SU-DHL-6 (cell line): ENCODE data around the gene SEC61A2.

Experiments used
- H2AFZ ChIP-seq: fragments of 200-600 bp; sonication (generic); 2 replicates; pipeline ENCODE4 v1.6.1; 2014; ENCODE audit warnings: low read depth, mild to moderate bottlenecking, moderate library complexity, mixed read lengths, antibody characterized with exemption, low read length; ENCODE audit not compliant: severe bottlenecking
- H3F3A ChIP-seq: fragments of 200-600 bp; shearing (Covaris generic); 2 replicates; pipeline ENCODE4 v1.6.0; 2016; ENCODE audit warnings: antibody characterized with exemption, mild to moderate bottlenecking; ENCODE audit not compliant: insufficient read depth
- H3K27ac ChIP-seq: fragments of 200-600 bp; sonication (generic); 2 replicates; pipeline ENCODE4 v1.5.1; 2016; ENCODE audit warnings: low read depth, mild to moderate bottlenecking, low read length, moderate library complexity, mixed read lengths
- H3K27me3 ChIP-seq: fragments of 200-600 bp; sonication (generic), shearing (Covaris generic); 2 replicates; pipeline ENCODE4 v1.6.0; 2014; ENCODE audit warnings: mild to moderate bottlenecking, low read length
- H3K36me3 ChIP-seq: fragments of 200-600 bp; sonication (generic); 2 replicates; pipeline ENCODE4 v1.6.1; 2014; ENCODE audit warnings: mild to moderate bottlenecking, low read length, mixed read lengths
- H3K4me2 ChIP-seq: fragments of 300-600, 200-600 bp; shearing (Covaris generic), sonication (generic); 2 replicates; pipeline ENCODE4 v1.6.0; 2014; ENCODE audit warnings: low read length, low read depth, mild to moderate bottlenecking; ENCODE audit not compliant: poor library complexity, severe bottlenecking
- H3K4me3 ChIP-seq: fragments of 200-600 bp; sonication (generic); 2 replicates; pipeline ENCODE4 v1.5.1; 2014; ENCODE audit warnings: antibody characterized with exemption, low read length, mild to moderate bottlenecking, mixed read lengths; ENCODE audit not compliant: insufficient read depth, poor library complexity, severe bottlenecking
- H3K79me2 ChIP-seq: fragments of 200-600 bp; sonication (generic); 2 replicates; pipeline ENCODE4 v1.6.1; 2014; ENCODE audit warnings: mild to moderate bottlenecking, low read length, moderate library complexity; ENCODE audit not compliant: insufficient read depth
- H3K9ac ChIP-seq: fragments of 200-600 bp; sonication (generic); 2 replicates; pipeline ENCODE4 v1.7.0; 2014; ENCODE audit warnings: mild to moderate bottlenecking, low read length
- H3K9me2 ChIP-seq: fragments of 200-600 bp; sonication (generic); replicated peaks from 2 replicates; pipeline ENCODE4 v1.6.1; 2014; ENCODE audit warnings: low read length; ENCODE audit not compliant: insufficient read depth
- H3K9me3 ChIP-seq: fragments of 200-600 bp; sonication (generic); 2 replicates; pipeline ENCODE4 v1.6.1; 2014; ENCODE audit warnings: low read length, mixed read lengths; ENCODE audit not compliant: insufficient read depth
- H4K20me1 ChIP-seq: fragments of 200-600 bp; sonication (generic); 2 replicates; pipeline ENCODE4 v1.6.1; 2014; ENCODE audit warnings: low read depth, mild to moderate bottlenecking, antibody characterized with exemption, low read length, moderate library complexity, mixed read lengths
- EZH2phosphoT487 ChIP-seq: fragments of 200-600 bp; sonication (generic), shearing (Covaris generic); conservative IDR thresholded peaks from 2 replicates; pipeline ENCODE4 v1.6.1; 2018; ENCODE audit warnings: mild to moderate bottlenecking, antibody characterized with exemption, low read length, moderate library complexity, mixed read lengths
- TF ChIP-seq, protein P1 (sequence below): fragments of 200-600 bp; sonication (generic); IDR thresholded peaks from one replicate; pipeline ENCODE4 v1.5.1; 2017; ENCODE audit warnings: antibody characterized with exemption, mild to moderate bottlenecking, low read length, moderate library complexity; ENCODE audit not compliant: insufficient read depth, poor library complexity, severe bottlenecking

The SEC61A2 gene

GRCh38 chr10:12196531-12197211 is 67.2 kb downstream of the SEC61A2 start:
- no peak for TF ChIP-seq EZH2phosphoT487
- TF ChIP-seq, protein P1, sequence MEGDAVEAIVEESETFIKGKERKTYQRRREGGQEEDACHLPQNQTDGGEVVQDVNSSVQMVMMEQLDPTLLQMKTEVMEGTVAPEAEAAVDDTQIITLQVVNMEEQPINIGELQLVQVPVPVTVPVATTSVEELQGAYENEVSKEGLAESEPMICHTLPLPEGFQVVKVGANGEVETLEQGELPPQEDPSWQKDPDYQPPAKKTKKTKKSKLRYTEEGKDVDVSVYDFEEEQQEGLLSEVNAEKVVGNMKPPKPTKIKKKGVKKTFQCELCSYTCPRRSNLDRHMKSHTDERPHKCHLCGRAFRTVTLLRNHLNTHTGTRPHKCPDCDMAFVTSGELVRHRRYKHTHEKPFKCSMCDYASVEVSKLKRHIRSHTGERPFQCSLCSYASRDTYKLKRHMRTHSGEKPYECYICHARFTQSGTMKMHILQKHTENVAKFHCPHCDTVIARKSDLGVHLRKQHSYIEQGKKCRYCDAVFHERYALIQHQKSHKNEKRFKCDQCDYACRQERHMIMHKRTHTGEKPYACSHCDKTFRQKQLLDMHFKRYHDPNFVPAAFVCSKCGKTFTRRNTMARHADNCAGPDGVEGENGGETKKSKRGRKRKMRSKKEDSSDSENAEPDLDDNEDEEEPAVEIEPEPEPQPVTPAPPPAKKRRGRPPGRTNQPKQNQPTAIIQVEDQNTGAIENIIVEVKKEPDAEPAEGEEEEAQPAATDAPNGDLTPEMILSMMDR, result no peak
- Histone ChIP-seq H3K9me3 (no peaks in the 10 kb centered on the region), H3K27me3 (no peaks in the 10 kb centered on the region), H3K4me2 (peak overlapping the region; percentile 95), H4K20me1 (0 out of 2 replicates have a peak, but pooled peaks cover 6% of the 10 kb centered on the region), H3K4me3 (peak overlapping the region; percentile 88), H3K27ac (peak overlapping the region; percentile 88), H3F3A (peaks cover 8% of the 10 kb centered on the region; the same call in 1 of the 2 replicates), H3K9me2 (no peaks in the 10 kb centered on the region), H3K36me3 (peaks cover 9% of the 10 kb centered on the region), H2AFZ (peak overlapping the region; percentile 96), H3K79me2 (peaks cover 94% of the 10 kb centered on the region), H3K9ac (peak overlapping the region; percentile 94)

DNA sequence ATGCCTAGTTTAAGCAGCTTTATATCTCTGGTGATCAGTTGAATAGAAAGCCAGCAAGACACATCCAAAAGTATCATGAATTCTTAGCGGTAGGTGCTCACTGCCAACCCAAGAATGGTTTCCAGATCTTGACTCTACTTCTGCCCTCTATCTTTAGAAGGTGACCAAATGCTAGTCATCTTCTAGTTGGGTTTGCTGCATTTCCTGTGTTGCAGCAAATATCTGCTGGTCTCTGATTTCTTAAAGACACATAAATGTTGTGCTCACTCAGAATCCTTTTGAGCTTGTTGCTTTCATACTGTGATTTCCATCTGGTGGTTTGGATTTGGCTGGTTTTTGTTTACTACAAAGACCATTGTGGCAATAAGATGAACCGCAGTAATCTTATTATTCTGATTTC is 68.7 kb downstream of the SEC61A2 start:
- TF ChIP-seq, protein P1, result no peak
- no peak for TF ChIP-seq EZH2phosphoT487
- Histone ChIP-seq H3F3A (peaks cover 8% of the 10 kb centered on the region; the same call in 1 of the 2 replicates), H3K9me3 (no peaks in the 10 kb centered on the region), H3K9me2 (no peaks in the 10 kb centered on the region), H3K4me3 (peak overlapping the region; percentile 88), H3K9ac (peak overlapping the region; percentile 12; the same call in 1 of the 2 replicates), H3K79me2 (peaks cover 95% of the 10 kb centered on the region), H3K36me3 (peaks cover 9% of the 10 kb centered on the region), H3K4me2 (peak overlapping the region; percentile 95), H4K20me1 (peaks cover 9% of the 10 kb centered on the region; the same call in 1 of the 2 replicates), H2AFZ (no peak overlapping the region), H3K27me3 (no peaks in the 10 kb centered on the region), H3K27ac (peak overlapping the region; percentile 5; the same call in 1 of the 2 replicates)

GRCh38 chr10:12200850-12201249 is 71.4 kb downstream of the SEC61A2 start:
- H4K20me1 ChIP-seq, result peaks cover 9% of the 10 kb centered on the region; the same call in 1 of the 2 replicates
- H3K36me3 ChIP-seq, result peaks cover 15% of the 10 kb centered on the region
- H3K27me3 ChIP-seq, result no peaks in the 10 kb centered on the region

More at GRCh38 chr10:12200850-12201249, 71.4 kb downstream of the SEC61A2 start:
- H3K9ac ChIP-seq, result no peak overlapping the region
- peaks cover 96% of the 10 kb centered on the region for H3K79me2 ChIP-seq
- H3K9me3 ChIP-seq, result no peaks in the 10 kb centered on the region
- H3K4me3 ChIP-seq, result no peak overlapping the region
- TF ChIP-seq, protein P1, result no peak
- no peak for TF ChIP-seq EZH2phosphoT487
- H3K4me2 ChIP-seq, result no peak overlapping the region
- peaks cover 8% of the 10 kb centered on the region; the same call in 1 of the 2 replicates for H3F3A ChIP-seq
- H3K9me2 ChIP-seq, result no peaks in the 10 kb centered on the region
- H3K27ac ChIP-seq, result no peak overlapping the region
- H2AFZ ChIP-seq, result no peak overlapping the region
